Right lobe of liver (tissue), 6 donors: ENCODE results near the gene RRP15. TPM values are rescaled to one million over a fixed set of nuclear protein-coding genes. Genes with fewer than 3 reads are reported as not detected.
A peak's percentile ranks its signal among the peaks of the same experiment; 100 is the strongest.

Source experiments
- ATAC-seq, 4 donors: fragments of 200-7000 bp; cut with Tn5 transposase; one replicate each; pipeline ENCODE4 v1.9.1; 2020; ENCODE audit warnings: mild to moderate bottlenecking in 4 of 4, moderate library complexity in 4 of 4
- DNase-seq, 3 donors: peaks; one replicate each; pipeline ENCODE4 v3.0.0-alpha.2; 2020
- H3K27ac ChIP-seq, 3 donors: fragments of 200-600 bp; one replicate each; pipeline ENCODE4 v1.8.0; 2022
- H3K27me3 ChIP-seq, 2 donors: fragments of 200-600 bp; one replicate each; pipeline ENCODE4 v1.8.0; 2022
- H3K36me3 ChIP-seq, 4 donors: fragments of 200-600 bp; sonication (generic) in 1 of 4; one replicate each; pipeline versions ENCODE4 v1.5.1 to v1.8.0; 2017 to 2022; ENCODE audit warnings: control low read depth in 1 of 4
- H3K4me1 ChIP-seq, 4 donors: fragments of 200-600 bp; sonication (generic) in 1 of 4; one replicate each; pipeline versions ENCODE4 v1.5.1 to v1.8.0; 2017 to 2022; ENCODE audit warnings: control low read depth in 1 of 4
- H3K4me3 ChIP-seq, 3 donors: fragments of 200-600 bp; one replicate each; pipeline ENCODE4 v1.8.0; 2022
- H3K9me3 ChIP-seq, 4 donors: fragments of 200-600 bp; sonication (generic) in 1 of 4; one replicate each; pipeline versions ENCODE4 v1.5.1 to v1.8.0; 2017 to 2022; ENCODE audit warnings: control low read depth in 1 of 4
- CTCF ChIP-seq, 4 donors: fragments of 200-600 bp in 3 of 4; fragments of 450-650 bp in 1 of 4; IDR thresholded peaks; one replicate each; pipeline versions ENCODE4 v1.5.1 to v1.8.0; 2016 to 2022; ENCODE audit warnings: antibody characterized with exemption in 4 of 4, mild to moderate bottlenecking in 2 of 4
- POLR2A ChIP-seq: fragments of 450-650 bp; IDR thresholded peaks from one replicate; pipeline ENCODE4 v1.6.1; 2017; ENCODE audit warnings: antibody characterized with exemption, mild to moderate bottlenecking
- WGBS: methylation state at CpG from one replicate; pipeline ENCODE4 v1.1.6; 2018; ENCODE audit warnings: low coverage, low lambda C conversion rate; ENCODE audit not compliant: insufficient coverage; ENCODE audit errors: missing lambda C conversion rate; 5-methylcytosine and 5-hydroxymethylcytosine counted together
- intact Hi-C, 2 donors: fragments of 100-400 bp; cut with DNase I; formaldehyde crosslinking; loops; one replicate each; pipeline versions ENCODE4 v1.11.2 to v1.14.1; 2022
- total RNA-seq, 6 experiments: library from RNA; depleted of rRNA in 2 of 6; stranded (reverse); fragments of >200 nt in 2 of 6; fragmentation: NEBNext Ultra II Directional in 3 of 6; extraction: Animal tissue kit (Norgen Biotek cat#: 25700) in 3 of 6; gene quantifications; one replicate each; pipeline versions ENCODE4 v1.1.0 to v1.2.4, GENCODE V29; 2016 to 2023
- donor health status: DM: no; HTN: yes; CAD: no.
- donor health status: DM: no; HTN: no; CAD: no.
- donor health status: DM: no; HTN: no; CAD: no.
- donor health status: DM: no; HTN: yes; CAD: no.
- donor health status: DM: no; HTN: yes; CAD: no.

The RRP15 gene
- total RNA-seq, 6 experiments from 2014 or later = 2.6 to 10.0 (median 5.4) TPM

- 31% methylated on average over 2 of the region's 2 CpGs for WGBS
- Histone ChIP-seq H3K27ac (no peak overlapping the region), H3K27me3 (no peaks in the 10 kb centered on the region), H3K9me3 (no peaks in the 10 kb centered on the region), H3K36me3 (no peaks in the 10 kb centered on the region), H3K4me1 (no peaks in the 10 kb centered on the region), H3K4me3 (no peak overlapping the region)
- ATAC-seq = peak in 1 of 4 donors; percentile 41
- TF ChIP-seq POLR2A = no peak
- no peak for TF ChIP-seq CTCF (IDR thresholded peaks at IDR 0.05)
- intact Hi-C loops = no loop called here
- DNase-seq = no peak
Observed at GRCh38 chr1:218257971-218258370, 27.1 kb upstream of the RRP15 start.

GRCh38 chr1:218259339-218259738, 25.8 kb upstream of the RRP15 start:
- Histone ChIP-seq H3K27ac (no peak overlapping the region), H3K36me3 (no peaks in the 10 kb centered on the region), H3K4me3 (no peak overlapping the region), H3K9me3 (no peaks in the 10 kb centered on the region), H3K27me3 (no peaks in the 10 kb centered on the region), H3K4me1 (no peaks in the 10 kb centered on the region)
- DNase-seq (no peak), ATAC-seq (no peak)
- 36% methylated on average over 1 of the region's 1 CpG for WGBS
- intact Hi-C loops = no loop called here
- no peak for TF ChIP-seq POLR2A
- no peak for TF ChIP-seq CTCF (IDR thresholded peaks at IDR 0.05)

- Histone ChIP-seq H3K27ac (no peak overlapping the region), H3K4me1 (no peaks in the 10 kb centered on the region), H3K27me3 (no peaks in the 10 kb centered on the region), H3K4me3 (no peak overlapping the region), H3K9me3 (no peaks in the 10 kb centered on the region), H3K36me3 (no peaks in the 10 kb centered on the region)
- intact Hi-C loops = no loop called here
- TF ChIP-seq POLR2A = no peak
- peak in 3 of 4 donors; percentile 22 to 37 (median 25) for TF ChIP-seq CTCF (IDR thresholded peaks at IDR 0.05)
- ATAC-seq (peak; percentile 25 to 60 (median 40)), DNase-seq (no peak)
- WGBS = 25% methylated on average over 6 of the region's 6 CpGs
Observed at GRCh38 chr1:218259800-218260199, 25.3 kb upstream of the RRP15 start.

- H3K36me3 ChIP-seq = no peaks in the 10 kb centered on the region
- ATAC-seq (no peak), DNase-seq (no peak)
- no peak overlapping the region for H3K27ac ChIP-seq
- no peaks in the 10 kb centered on the region for H3K4me1 ChIP-seq
- H3K4me3 ChIP-seq = no peak overlapping the region
- TF ChIP-seq POLR2A (no peak), CTCF (IDR thresholded peaks at IDR 0.05) (no peak)
- no peaks in the 10 kb centered on the region for H3K9me3 ChIP-seq
- WGBS = 37% methylated on average over 2 of the region's 2 CpGs
- intact Hi-C loops = no loop called here
- H3K27me3 ChIP-seq = no peaks in the 10 kb centered on the region
Observed at GRCh38 chr1:218262259-218262658, 22.8 kb upstream of the RRP15 start.

GRCh38 chr1:218266356-218266755, 18.7 kb upstream of the RRP15 start:
- TF ChIP-seq POLR2A = no peak
- no peak for TF ChIP-seq CTCF (IDR thresholded peaks at IDR 0.05)
- intact Hi-C loops = no loop called here
- H3K27me3 ChIP-seq = no peaks in the 10 kb centered on the region

More at GRCh38 chr1:218266356-218266755, 18.7 kb upstream of the RRP15 start:
- no peaks in the 10 kb centered on the region for H3K9me3 ChIP-seq
- H3K36me3 ChIP-seq = no peaks in the 10 kb centered on the region
- DNase-seq (no peak), ATAC-seq (no peak)
- H3K4me1 ChIP-seq = no peaks in the 10 kb centered on the region
- no peak overlapping the region for H3K4me3 ChIP-seq
- WGBS = 46% methylated on average over 2 of the region's 2 CpGs
- no peak overlapping the region for H3K27ac ChIP-seq
